H9 (cell line): ENCODE data around the gene GLS. TPM values are rescaled to one million over a fixed set of nuclear protein-coding genes. Genes with fewer than 3 reads are reported as not detected.

Experiments
- DNase-seq: peaks from one replicate; pipeline ENCODE4 v3.0.0-alpha.2; 2017
- H2AFZ ChIP-seq: one replicate; pipeline ENCODE4 v1.6.1; 2013; ENCODE audit warnings: mild to moderate bottlenecking, low read length, control low read depth, moderate library complexity
- H2AK5ac ChIP-seq: 2 replicates; pipeline ENCODE4 v1.6.1; 2013; ENCODE audit warnings: low read length, control low read depth, mixed read lengths; ENCODE audit not compliant: insufficient read length
- H2BK120ac ChIP-seq: one replicate; pipeline ENCODE4 v1.6.1; 2013; ENCODE audit warnings: low read depth, mild to moderate bottlenecking, low read length, control low read depth, inconsistent platforms; ENCODE audit not compliant: poor library complexity, severe bottlenecking
- H2BK12ac ChIP-seq: 2 replicates; pipeline ENCODE4 v1.6.1; 2013; ENCODE audit warnings: low read length, control low read depth, mixed read lengths, low read depth; ENCODE audit not compliant: insufficient read length
- H2BK15ac ChIP-seq: 2 replicates; pipeline ENCODE4 v1.6.1; 2013; ENCODE audit warnings: low read depth, low read length, control low read depth
- H2BK20ac ChIP-seq: one replicate; pipeline ENCODE4 v1.6.1; 2013; ENCODE audit warnings: low read depth, mild to moderate bottlenecking, low read length, control low read depth, inconsistent platforms; ENCODE audit not compliant: poor library complexity, severe bottlenecking
- H2BK5ac ChIP-seq: 2 replicates; pipeline ENCODE4 v1.6.1; 2013; ENCODE audit warnings: low read length, control low read depth, mixed read lengths; ENCODE audit not compliant: insufficient read length
- H3K14ac ChIP-seq: 2 replicates; pipeline ENCODE4 v1.6.1; 2013; ENCODE audit warnings: low read length, control low read depth; ENCODE audit not compliant: insufficient read depth
- H3K18ac ChIP-seq: 2 replicates; pipeline ENCODE4 v1.6.1; 2013; ENCODE audit warnings: low read depth, mild to moderate bottlenecking, mixed read lengths, low read length, control low read depth; ENCODE audit not compliant: insufficient read length
- H3K23ac ChIP-seq: 2 replicates; pipeline ENCODE4 v1.6.1; 2013; ENCODE audit warnings: low read length, control low read depth, mixed read lengths, low read depth; ENCODE audit not compliant: insufficient read length
- H3K23me2 ChIP-seq: 2 replicates; pipeline ENCODE4 v1.6.1; 2013; ENCODE audit warnings: low read depth, mild to moderate bottlenecking, mixed read lengths, low read length, control low read depth; ENCODE audit not compliant: insufficient read length, poor library complexity, severe bottlenecking
- H3K27ac ChIP-seq: 2 replicates; pipeline ENCODE4 v1.5.1; 2013; ENCODE audit warnings: low read length, control low read depth, mixed read lengths, low read depth; ENCODE audit not compliant: insufficient read length
- H3K27me3 ChIP-seq: 2 replicates; pipeline ENCODE4 v1.6.1; 2013; ENCODE audit warnings: low read length, control low read depth, inconsistent platforms; ENCODE audit not compliant: insufficient read depth
- H3K4ac ChIP-seq: 2 replicates; pipeline ENCODE4 v1.6.1; 2013; ENCODE audit warnings: low read depth, mild to moderate bottlenecking, control low read depth, inconsistent platforms, low read length, moderate library complexity
- H3K4me1 ChIP-seq: 2 replicates; pipeline ENCODE4 v1.6.1; 2013; ENCODE audit warnings: low read length, control low read depth, inconsistent platforms; ENCODE audit not compliant: insufficient read depth
- H3K4me2 ChIP-seq: 2 replicates; pipeline ENCODE4 v1.6.1; 2013; ENCODE audit warnings: low read length, control low read depth, mixed read lengths; ENCODE audit not compliant: insufficient read length, insufficient read depth
- H3K56ac ChIP-seq: 2 replicates; pipeline ENCODE4 v1.6.1; 2013; ENCODE audit warnings: low read depth, mild to moderate bottlenecking, mixed read lengths, low read length, control low read depth; ENCODE audit not compliant: insufficient read length
- H3K79me1 ChIP-seq: 2 replicates; pipeline ENCODE4 v1.6.1; 2013; ENCODE audit warnings: low read depth, mild to moderate bottlenecking, moderate library complexity, low read length, control low read depth, inconsistent platforms; ENCODE audit not compliant: insufficient read depth, poor library complexity, severe bottlenecking
- H3K79me2 ChIP-seq: 2 replicates; pipeline ENCODE4 v1.6.1; 2013; ENCODE audit warnings: low read length, control low read depth, inconsistent platforms; ENCODE audit not compliant: insufficient read depth
- H3K9ac ChIP-seq: 2 replicates; pipeline ENCODE4 v1.6.1; 2013; ENCODE audit warnings: low read length, control low read depth, mixed read lengths; ENCODE audit not compliant: insufficient read length; ENCODE audit errors: extremely low read depth
- H3K9me3 ChIP-seq: one replicate; pipeline ENCODE4 v1.6.1; 2013; ENCODE audit warnings: low read depth, low read length, inconsistent platforms; ENCODE audit not compliant: control insufficient read depth
- H3T11ph ChIP-seq: one replicate; pipeline ENCODE4 v1.6.1; 2013; ENCODE audit warnings: mild to moderate bottlenecking, low read length, control low read depth, inconsistent platforms
- H4K20me1 ChIP-seq: one replicate; pipeline ENCODE4 v1.6.1; 2013; ENCODE audit not compliant: control insufficient read depth, insufficient read length, insufficient read depth
- H4K5ac ChIP-seq: 2 replicates; pipeline ENCODE4 v1.6.1; 2013; ENCODE audit warnings: low read depth, mild to moderate bottlenecking, mixed read lengths, low read length, control low read depth; ENCODE audit not compliant: insufficient read length
- H4K8ac ChIP-seq: replicated peaks from 2 replicates; pipeline ENCODE4 v1.6.1; 2013; ENCODE audit warnings: low read length, control low read depth, mixed read lengths, low read depth; ENCODE audit not compliant: insufficient read length
- H4K91ac ChIP-seq: 2 replicates; pipeline ENCODE4 v1.6.1; 2013; ENCODE audit warnings: low read depth, mild to moderate bottlenecking, moderate library complexity, mixed read lengths, low read length, control low read depth; ENCODE audit not compliant: insufficient read length
- H3K27ac Mint-ChIP-seq, 3 experiments: 2 replicates in 2 of 3; 3 replicates in 1 of 3; pipeline ENCODE4 v1.8.0; 2020 to 2021; ENCODE audit warnings: mixed read lengths in 3 of 3, mild to moderate bottlenecking in 1 of 3, moderate library complexity in 1 of 3
- H3K27me3 Mint-ChIP-seq: 2 replicates; pipeline ENCODE4 v1.8.0; 2021; ENCODE audit warnings: low read depth, mild to moderate bottlenecking, moderate library complexity, mixed read lengths
- H3K36me3 Mint-ChIP-seq, 3 experiments: 2 replicates in 2 of 3; 3 replicates in 1 of 3; pipeline ENCODE4 v1.8.0; 2020 to 2021; ENCODE audit warnings: low read depth in 3 of 3, mixed read lengths in 3 of 3; ENCODE audit not compliant: insufficient read depth in 1 of 3
- H3K4me1 Mint-ChIP-seq, 2 experiments: 2 replicates each; pipeline ENCODE4 v1.8.0; 2020; ENCODE audit warnings: mixed read lengths in 2 of 2
- H3K4me3 Mint-ChIP-seq, 2 experiments: 2 replicates in 1 of 2; 3 replicates in 1 of 2; pipeline ENCODE4 v1.8.0; 2020 to 2021; ENCODE audit warnings: mild to moderate bottlenecking in 2 of 2, mixed read lengths in 2 of 2, moderate library complexity in 1 of 2
- H3K9me3 Mint-ChIP-seq, 2 experiments: 2 replicates in 1 of 2; 3 replicates in 1 of 2; pipeline ENCODE4 v1.8.0; 2020; ENCODE audit warnings: mild to moderate bottlenecking in 2 of 2, mixed read lengths in 2 of 2, moderate library complexity in 1 of 2
- CTCF ChIP-seq: fragments of 200-600 bp; sonication (generic); conservative IDR thresholded peaks from 3 replicates; pipeline ENCODE4 v1.8.0; 2021; ENCODE audit warnings: antibody characterized with exemption, mild to moderate bottlenecking
- WGBS: extraction: QIAGEN DNeasy Blood & Tissue Kit; methylation state at CpG from one replicate; pipeline ENCODE4 v1.1.7; 2013; ENCODE audit warnings: missing lambda C conversion rate, low lambda C conversion rate, mixed read lengths; ENCODE audit not compliant: insufficient read length; ENCODE audit errors: extremely low coverage; 5-methylcytosine and 5-hydroxymethylcytosine counted together
- total RNA-seq: library from RNA; stranded (reverse); gene quantifications from 2 replicates; pipeline ENCODE4 v1.2.1, GENCODE V29; 2021

Gene GLS
- total RNA-seq, 1 experiment from 2014 or later, result 69.3 TPM

DNA sequence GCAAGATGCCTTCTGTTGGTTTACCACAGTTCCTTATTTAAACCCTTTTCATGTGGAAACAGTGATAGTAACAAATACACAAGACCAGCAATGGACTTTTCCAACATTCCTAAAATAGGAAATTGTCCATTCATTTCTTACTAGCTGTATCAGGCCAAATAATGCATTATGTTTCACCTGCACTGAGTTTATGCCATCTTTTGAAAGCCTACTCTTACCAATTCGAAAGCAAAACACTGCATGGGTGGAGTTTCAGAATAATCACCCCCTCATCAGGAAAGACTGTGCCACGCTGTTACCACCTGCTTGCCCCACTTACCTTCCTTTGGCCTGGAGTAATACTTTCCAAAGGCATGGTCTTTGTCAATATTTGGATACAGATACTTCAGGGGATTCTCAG lies 95.9 kb downstream of the GLS start:
- no peaks in the 10 kb centered on the region for H3K9me3 Mint-ChIP-seq
- Histone ChIP-seq H4K20me1 (no peaks in the 10 kb centered on the region), H3K27ac (no peak overlapping the region), H2BK120ac (no peak overlapping the region), H2BK5ac (no peak overlapping the region), H4K5ac (no peak overlapping the region), H2AFZ (no peak overlapping the region), H3K79me1 (no peaks in the 10 kb centered on the region), H3K4me1 (no peaks in the 10 kb centered on the region), H4K91ac (no peak overlapping the region), H3K79me2 (no peaks in the 10 kb centered on the region), H2BK20ac (no peak overlapping the region), H2BK15ac (no peak overlapping the region), H2BK12ac (no peak overlapping the region), H3K4ac (no peak overlapping the region), H3K4me2 (no peak overlapping the region), H3K23ac (no peak overlapping the region), H4K8ac (no peak overlapping the region), H3K9ac (no peak overlapping the region), H3K14ac (no peak overlapping the region), H3K56ac (no peak overlapping the region), H3K23me2 (peaks cover 3% of the 10 kb centered on the region), H3K27me3 (no peaks in the 10 kb centered on the region), H3K18ac (no peak overlapping the region), H3T11ph (no peak overlapping the region), H2AK5ac (no peak overlapping the region), H3K9me3 (no peaks in the 10 kb centered on the region)
- TF ChIP-seq CTCF, result no peak
- H3K4me1 Mint-ChIP-seq, result no peaks in the 10 kb centered on the region
- no peaks in the 10 kb centered on the region for H3K27me3 Mint-ChIP-seq
- DNase-seq, result no peak
- no peak overlapping the region for H3K27ac Mint-ChIP-seq
- no peak overlapping the region for H3K4me3 Mint-ChIP-seq
- H3K36me3 Mint-ChIP-seq, result peaks cover 38 to 92% (median 91%) of the 10 kb centered on the region in 3 experiments; a peak in 6 of 7 replicates
- no CpG with 5 or more reads among the region's 2 CpGs for WGBS
